Eye (tissue), 1 donor: ENCODE results near the gene PLEKHG4.

Source experiments
- DNase-seq: peaks from one replicate; pipeline ENCODE4 v3.0.0-alpha.2; 2015

PLEKHG4 gene

DNA sequence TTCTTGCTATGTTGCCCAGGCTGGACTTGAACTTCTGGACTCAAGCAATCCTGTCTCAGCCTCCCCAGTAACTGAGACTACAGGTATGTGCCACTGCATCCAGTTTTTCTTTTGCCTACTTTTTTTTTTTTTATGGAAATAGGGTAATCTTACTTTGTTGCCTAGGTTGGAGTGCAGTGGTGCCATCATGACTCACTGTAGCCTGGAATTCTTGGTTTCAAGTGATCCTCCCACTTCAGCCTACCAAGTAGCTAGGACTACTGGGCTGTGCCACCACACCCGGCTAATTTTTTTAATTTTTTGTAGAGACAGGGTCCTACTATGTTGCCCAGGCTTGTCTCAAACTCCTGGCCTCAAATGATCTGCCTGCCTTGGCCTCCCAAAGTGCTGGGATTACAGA lies 57.3 kb downstream of the PLEKHG4 start:
- no peak for DNase-seq
